Measurements from ENCODE around the gene RFTN1.
A peak's percentile ranks its signal among the peaks of the same experiment; 100 is the strongest.

Gene RFTN1

GRCh38 chr3:16338999-16339398, 174.5 kb downstream of the RFTN1 start:
- Mint-ChIP-seq H3K27me3 (no peaks in the 10 kb centered on the region), H3K4me1 (ENCODE audit: low read depth) (peaks cover 34% of the 10 kb centered on the region), H3K36me3 (ENCODE audit: low read depth) (peaks cover 54% of the 10 kb centered on the region), H3K4me3 (no peak overlapping the region), H3K9me3 (no peaks in the 10 kb centered on the region), H3K27ac (no peak overlapping the region)
- intact Hi-C loops (cut with micrococcal nuclease), result no loop called here

GRCh38 chr3:16337856-16338540, 175.5 kb downstream of the RFTN1 start:
- intact Hi-C loops (cut with micrococcal nuclease), result no loop called here
- H3K36me3 Mint-ChIP-seq (ENCODE audit: low read depth), result peaks cover 45% of the 10 kb centered on the region
- peaks cover 26% of the 10 kb centered on the region for H3K4me1 Mint-ChIP-seq (ENCODE audit: low read depth)
- H3K27ac Mint-ChIP-seq, result no peak overlapping the region
- no peak overlapping the region for H3K4me3 Mint-ChIP-seq
- no peaks in the 10 kb centered on the region for H3K27me3 Mint-ChIP-seq
- H3K9me3 Mint-ChIP-seq, result peaks cover under 1% of the 10 kb centered on the region

GRCh38 chr3:16336825-16337224, 176.7 kb downstream of the RFTN1 start:
- Mint-ChIP-seq H3K9me3 (peaks cover 12% of the 10 kb centered on the region), H3K4me1 (ENCODE audit: low read depth) (peaks cover 22% of the 10 kb centered on the region), H3K27me3 (no peaks in the 10 kb centered on the region), H3K27ac (no peak overlapping the region), H3K36me3 (ENCODE audit: low read depth) (peaks cover 55% of the 10 kb centered on the region), H3K4me3 (no peak overlapping the region)
- intact Hi-C loops (cut with micrococcal nuclease), result no loop called here

DNA sequence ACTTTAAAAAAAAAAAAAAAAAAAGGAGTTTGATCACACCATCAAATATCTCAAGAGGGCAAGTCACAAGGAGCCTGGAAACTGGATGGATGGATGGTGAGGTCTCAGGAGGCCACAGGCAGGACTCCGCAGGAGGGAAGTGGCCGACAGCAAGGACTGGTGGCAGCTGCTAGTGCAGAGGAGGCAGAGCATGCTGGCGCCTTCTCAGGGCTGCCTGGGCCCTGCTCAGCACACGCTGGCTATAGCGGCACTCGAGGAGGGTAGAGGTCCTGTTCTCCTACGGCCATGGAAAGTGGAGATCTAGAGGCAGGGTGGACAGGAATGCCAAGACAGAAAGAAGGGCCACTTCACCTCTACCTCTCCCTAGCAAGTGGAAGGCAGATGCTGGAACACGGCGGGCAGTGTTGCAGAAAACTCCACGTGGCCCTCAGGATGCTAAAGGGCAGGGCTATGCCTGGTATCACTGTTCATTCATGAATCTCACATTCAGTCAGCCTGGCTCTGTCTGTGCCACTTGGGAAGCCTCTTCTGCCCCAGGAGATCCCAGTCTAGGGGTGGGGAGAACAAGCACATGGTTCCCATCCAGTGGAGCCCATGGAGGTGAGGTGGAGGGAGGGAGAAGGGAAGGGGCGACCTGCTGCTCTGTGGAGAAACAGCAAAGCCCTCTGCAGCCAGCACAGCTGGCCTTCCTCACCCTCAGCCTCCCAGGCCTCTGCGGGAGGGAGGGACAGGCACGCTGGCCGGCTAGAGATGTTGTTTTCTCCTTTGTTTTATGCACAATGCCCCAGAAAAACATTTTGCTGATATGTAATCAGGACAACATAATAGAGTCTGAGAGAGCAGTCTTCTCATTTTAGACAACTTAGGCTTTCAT, 177.5 kb downstream of the RFTN1 start:
- Mint-ChIP-seq H3K9me3 (peaks cover 21% of the 10 kb centered on the region), H3K4me3 (no peak overlapping the region), H3K27ac (no peak overlapping the region), H3K36me3 (ENCODE audit: low read depth) (peaks cover 63% of the 10 kb centered on the region), H3K27me3 (no peaks in the 10 kb centered on the region), H3K4me1 (ENCODE audit: low read depth) (peaks cover 22% of the 10 kb centered on the region)
- intact Hi-C loops (cut with micrococcal nuclease), result no loop called here

DNA sequence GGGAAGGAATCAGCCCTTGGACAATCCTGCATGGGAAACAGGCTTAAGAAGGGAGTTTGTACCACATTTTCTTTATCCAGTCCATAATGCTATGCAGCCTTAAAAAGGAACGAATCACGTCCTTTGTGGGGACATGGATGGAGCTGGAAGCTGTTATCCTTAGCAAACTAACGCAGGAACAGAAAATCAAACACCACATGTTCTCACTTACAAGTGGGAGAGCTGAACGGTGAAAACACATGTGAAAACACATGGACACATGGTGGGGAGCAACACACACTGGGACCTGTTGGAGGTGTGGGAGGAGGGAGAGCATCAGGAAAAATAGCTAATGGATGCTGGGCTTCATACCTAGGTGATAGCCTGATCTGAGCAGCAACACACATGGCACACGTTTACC, 178.2 kb downstream of the RFTN1 start:
- H3K36me3 Mint-ChIP-seq (ENCODE audit: low read depth), result peaks cover 70% of the 10 kb centered on the region
- H3K27ac Mint-ChIP-seq, result no peak overlapping the region
- H3K9me3 Mint-ChIP-seq, result peaks cover 21% of the 10 kb centered on the region
- intact Hi-C loops (cut with micrococcal nuclease), result no loop called here
- H3K4me3 Mint-ChIP-seq, result no peak overlapping the region
- H3K27me3 Mint-ChIP-seq, result no peaks in the 10 kb centered on the region
- peaks cover 22% of the 10 kb centered on the region for H3K4me1 Mint-ChIP-seq (ENCODE audit: low read depth)

DNA sequence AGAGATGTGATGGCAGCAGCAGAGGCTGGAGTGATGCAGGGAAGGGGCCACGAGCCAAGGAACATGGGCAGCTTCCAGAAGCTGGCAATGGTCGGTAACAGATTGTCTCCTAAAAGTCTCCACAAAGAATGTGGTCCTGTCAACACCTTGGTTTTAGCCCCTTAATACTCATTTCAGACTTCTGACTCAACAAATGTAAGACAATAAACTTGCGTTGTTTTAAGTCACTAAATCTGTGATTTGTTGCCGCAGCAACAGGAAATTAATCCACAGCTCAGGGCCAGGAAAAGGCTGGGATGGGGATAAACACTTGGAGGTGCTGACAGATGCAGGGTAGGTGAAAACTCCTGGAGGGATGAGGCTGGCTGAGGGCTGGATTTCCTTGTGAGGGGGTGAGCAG, 178.6 kb downstream of the RFTN1 start:
- Mint-ChIP-seq H3K27me3 (no peaks in the 10 kb centered on the region), H3K4me3 (no peak overlapping the region), H3K9me3 (peaks cover 21% of the 10 kb centered on the region), H3K4me1 (ENCODE audit: low read depth) (peaks cover 22% of the 10 kb centered on the region), H3K36me3 (ENCODE audit: low read depth) (peaks cover 72% of the 10 kb centered on the region), H3K27ac (no peak overlapping the region)
- intact Hi-C loops (cut with micrococcal nuclease), result no loop called here

DNA sequence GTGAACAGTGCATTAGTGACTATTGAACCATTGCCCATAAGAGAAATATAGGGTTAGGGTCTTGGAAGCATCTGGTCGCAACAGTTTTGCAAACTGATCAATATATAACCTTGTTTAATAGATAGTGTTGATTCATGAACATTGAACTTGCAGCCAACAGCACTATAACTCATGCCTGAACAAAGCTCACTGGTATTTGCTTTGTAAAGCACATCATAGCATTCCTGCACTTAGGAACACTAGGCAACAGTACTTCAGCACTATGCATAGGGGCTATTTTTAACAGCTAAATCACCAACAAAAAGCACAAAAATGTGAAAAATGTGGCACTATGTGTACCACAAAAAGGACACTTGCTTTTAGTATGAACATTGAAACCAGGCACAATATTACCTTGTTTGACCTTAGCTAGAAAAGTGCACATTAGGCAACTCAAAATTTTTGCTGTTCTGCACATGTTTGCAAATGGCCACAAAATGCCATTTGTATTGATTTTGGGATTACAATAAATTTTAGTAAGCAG, 180.5 kb downstream of the RFTN1 start:
- H3K4me3 Mint-ChIP-seq, result no peak overlapping the region
- H3K27ac Mint-ChIP-seq, result no peak overlapping the region
- peaks cover 21% of the 10 kb centered on the region for H3K9me3 Mint-ChIP-seq
- intact Hi-C loops (cut with micrococcal nuclease), result no loop called here
- peaks cover 80% of the 10 kb centered on the region for H3K36me3 Mint-ChIP-seq (ENCODE audit: low read depth)
- H3K27me3 Mint-ChIP-seq, result no peaks in the 10 kb centered on the region
- H3K4me1 Mint-ChIP-seq (ENCODE audit: low read depth), result peaks cover 4% of the 10 kb centered on the region

DNA sequence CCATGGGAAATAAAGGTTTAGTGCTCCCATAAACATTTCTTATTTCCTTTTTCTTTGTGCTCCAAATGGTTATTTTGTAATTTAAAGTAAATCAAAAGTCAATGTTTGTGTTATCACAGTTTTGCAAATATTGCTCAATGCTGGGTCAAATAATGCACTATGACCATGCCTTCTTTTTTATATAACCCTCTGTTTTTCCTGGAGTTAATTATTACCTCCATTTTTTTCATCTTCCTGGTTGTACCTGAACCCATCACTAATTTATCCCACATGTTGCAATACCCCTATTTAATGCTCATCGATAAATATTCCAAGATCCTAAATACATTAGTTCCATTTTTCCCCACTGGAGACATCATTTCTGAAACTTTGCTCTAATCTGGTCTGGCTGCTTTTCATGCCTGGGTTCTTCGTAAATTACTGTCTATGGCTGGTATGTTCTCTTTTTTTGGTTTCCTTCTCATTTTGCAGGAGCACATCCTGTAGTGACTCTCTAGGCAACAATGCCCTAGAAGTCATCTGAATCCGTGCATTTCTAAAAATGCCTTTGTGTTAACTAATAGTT, 182.1 kb downstream of the RFTN1 start:
- H3K27ac Mint-ChIP-seq, result no peak overlapping the region

GRCh38 chr3:16330351-16330750, 183.1 kb downstream of the RFTN1 start:
- H3K27ac Mint-ChIP-seq, result no peak overlapping the region
- no peak overlapping the region for H3K4me3 Mint-ChIP-seq
- no peaks in the 10 kb centered on the region for H3K27me3 Mint-ChIP-seq
- peaks cover 85% of the 10 kb centered on the region for H3K36me3 Mint-ChIP-seq (ENCODE audit: low read depth)
- intact Hi-C loops (cut with micrococcal nuclease), result no loop called here
- H3K4me1 Mint-ChIP-seq (ENCODE audit: low read depth), result no peaks in the 10 kb centered on the region
- H3K9me3 Mint-ChIP-seq, result peaks cover 21% of the 10 kb centered on the region

More for the DNA sequence above, 182.1 kb downstream of the RFTN1 start:
- Mint-ChIP-seq H3K36me3 (ENCODE audit: low read depth) (peaks cover 85% of the 10 kb centered on the region), H3K27me3 (no peaks in the 10 kb centered on the region), H3K4me3 (no peak overlapping the region), H3K4me1 (ENCODE audit: low read depth) (no peaks in the 10 kb centered on the region), H3K9me3 (peaks cover 21% of the 10 kb centered on the region)
- intact Hi-C loops (cut with micrococcal nuclease), result no loop called here

DNA sequence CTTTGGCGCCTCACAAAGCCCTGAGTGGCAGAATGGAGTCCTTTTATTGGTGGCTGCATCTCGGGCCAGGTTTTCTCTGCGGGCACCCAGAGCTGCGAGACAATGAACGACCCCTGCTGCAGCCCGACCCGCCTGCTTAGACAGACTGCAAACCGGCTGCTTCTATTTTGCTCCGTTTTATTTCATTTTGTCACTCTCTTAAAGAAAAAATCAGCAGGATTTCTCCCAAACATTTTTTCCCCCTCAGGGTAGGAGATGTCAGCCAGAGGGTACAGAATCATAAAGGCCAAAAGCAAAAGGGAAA, 183.7 kb downstream of the RFTN1 start:
- H3K27me3 Mint-ChIP-seq, result no peaks in the 10 kb centered on the region
- peaks cover 21% of the 10 kb centered on the region for H3K9me3 Mint-ChIP-seq
- peaks cover 82% of the 10 kb centered on the region for H3K36me3 Mint-ChIP-seq (ENCODE audit: low read depth)
- H3K27ac Mint-ChIP-seq, result no peak overlapping the region
- H3K4me3 Mint-ChIP-seq, result no peak overlapping the region
- intact Hi-C loops (cut with micrococcal nuclease), result no loop called here
- H3K4me1 Mint-ChIP-seq (ENCODE audit: low read depth), result no peaks in the 10 kb centered on the region

DNA sequence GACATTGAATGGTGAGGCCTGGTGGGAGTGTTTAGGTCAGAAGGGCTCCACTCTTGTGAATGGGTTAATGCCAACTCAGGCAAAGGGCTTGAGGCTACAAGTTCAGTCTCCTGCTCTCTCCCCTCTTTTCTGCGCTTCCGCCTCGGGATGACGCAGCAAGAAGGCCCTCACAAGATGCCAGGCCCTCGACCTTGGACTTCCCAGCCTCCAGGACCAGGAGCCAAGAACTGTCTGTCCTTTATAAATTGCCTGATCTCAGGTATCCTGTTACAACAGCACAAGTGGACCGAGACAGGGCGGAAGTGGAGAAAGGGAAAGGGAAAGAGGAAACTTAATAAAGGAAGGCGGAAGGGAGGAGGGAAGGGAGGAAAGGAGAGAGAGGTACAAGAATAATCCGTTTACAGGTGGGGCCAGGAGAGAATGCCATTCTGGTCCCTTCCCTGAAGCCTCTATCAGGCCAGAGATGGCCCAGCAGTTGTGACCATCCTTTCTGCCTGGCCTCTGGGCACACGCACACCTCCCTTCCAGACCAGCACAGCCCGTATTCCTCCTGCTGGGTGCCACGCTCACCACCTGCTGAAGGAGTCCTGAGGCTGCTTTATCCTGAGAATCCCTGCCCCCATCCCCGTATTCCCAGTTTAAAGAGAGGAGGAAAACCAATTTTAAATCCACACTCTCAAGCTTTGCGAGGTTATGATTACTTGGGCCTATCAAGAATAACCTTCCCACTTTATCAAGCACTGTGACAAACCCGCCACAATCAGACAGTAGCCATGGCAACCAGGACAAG, 184.3 kb downstream of the RFTN1 start:
- Mint-ChIP-seq H3K9me3 (peaks cover 21% of the 10 kb centered on the region), H3K36me3 (ENCODE audit: low read depth) (peaks cover 79% of the 10 kb centered on the region), H3K4me1 (ENCODE audit: low read depth) (no peaks in the 10 kb centered on the region), H3K27me3 (no peaks in the 10 kb centered on the region), H3K27ac (no peak overlapping the region), H3K4me3 (no peak overlapping the region)
- intact Hi-C loops (cut with micrococcal nuclease), result no loop called here

DNA sequence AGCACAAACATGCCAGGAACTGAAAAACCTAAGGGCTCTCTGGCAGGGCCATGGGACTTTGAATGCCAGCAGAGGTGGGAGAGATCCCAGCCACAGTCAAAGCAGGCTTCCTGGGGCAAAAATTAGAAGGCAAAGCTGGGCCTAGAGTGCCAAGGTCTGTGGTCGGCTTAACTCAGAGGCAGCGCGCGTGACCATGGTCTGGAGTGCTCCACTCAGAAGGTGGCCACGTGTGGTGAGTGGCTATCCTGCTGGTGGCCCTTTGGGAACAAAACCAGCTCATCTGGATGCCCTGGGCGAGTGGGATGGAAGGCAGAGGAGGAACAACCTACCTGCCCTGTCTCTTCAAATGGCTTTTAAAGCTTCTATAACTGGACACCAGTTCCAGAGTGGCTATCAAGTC, 185.4 kb downstream of the RFTN1 start:
- peaks cover 90% of the 10 kb centered on the region for H3K36me3 Mint-ChIP-seq (ENCODE audit: low read depth)
- no peaks in the 10 kb centered on the region for H3K4me1 Mint-ChIP-seq (ENCODE audit: low read depth)
- no peaks in the 10 kb centered on the region for H3K27me3 Mint-ChIP-seq
- no peak overlapping the region for H3K4me3 Mint-ChIP-seq
- peak overlapping the region; percentile 13 for H3K27ac Mint-ChIP-seq
- intact Hi-C loops (cut with micrococcal nuclease), result no loop called here
- H3K9me3 Mint-ChIP-seq, result peaks cover 21% of the 10 kb centered on the region

GRCh38 chr3:16326724-16327349, 186.7 kb downstream of the RFTN1 start:
- no peaks in the 10 kb centered on the region for H3K27me3 Mint-ChIP-seq
- peaks cover 9% of the 10 kb centered on the region for H3K9me3 Mint-ChIP-seq
- intact Hi-C loops (cut with micrococcal nuclease), result no loop called here
- H3K4me3 Mint-ChIP-seq, result no peak overlapping the region
- H3K36me3 Mint-ChIP-seq (ENCODE audit: low read depth), result peaks cover 91% of the 10 kb centered on the region
- H3K4me1 Mint-ChIP-seq (ENCODE audit: low read depth), result no peaks in the 10 kb centered on the region
- H3K27ac Mint-ChIP-seq, result no peak overlapping the region

All from dendritic cell treated with granulocyte-macrophage colony-stimulating factor and Interleukin-4, amounts not matched to agents 40 ng/mL and 50 ng/mL, for 4 days (primary cell).